Memory B cell (primary cell): ENCODE data around the gene ITGA8.
"Not testable (repeated sequence)": the region's sequence is repeated elsewhere in the genome, so short reads cannot be mapped to it uniquely, and the experiment has no call there.

Experiments
- ATAC-seq: fragments of 150-1000 bp; cut with Tn5 transposase; 2 replicates; pipeline ENCODE4 v1.10.0; 2021; ENCODE audit warnings: low read depth, mild to moderate bottlenecking, moderate library complexity
- DNase-seq, 2 donors: peaks; one replicate each; pipeline ENCODE4 v3.0.0; 2022; ENCODE audit warnings: low spot score in 2 of 2
- H3K27ac Mint-ChIP-seq: one replicate; pipeline ENCODE4 v1.8.0; 2022; ENCODE audit warnings: mild to moderate bottlenecking, moderate library complexity, mixed read lengths
- H3K27me3 Mint-ChIP-seq: one replicate; pipeline ENCODE4 v1.8.0; 2022; ENCODE audit warnings: mixed read lengths
- H3K36me3 Mint-ChIP-seq: one replicate; pipeline ENCODE4 v1.8.0; 2022; ENCODE audit warnings: mild to moderate bottlenecking, mixed read lengths
- H3K4me1 Mint-ChIP-seq: one replicate; pipeline ENCODE4 v1.8.0; 2022; ENCODE audit warnings: mixed read lengths
- H3K4me3 Mint-ChIP-seq: one replicate; pipeline ENCODE4 v1.8.0; 2022; ENCODE audit warnings: mild to moderate bottlenecking, moderate library complexity, mixed read lengths
- H3K9me3 Mint-ChIP-seq: one replicate; pipeline ENCODE4 v1.8.0; 2022; ENCODE audit warnings: mixed read lengths

ITGA8 gene

DNA sequence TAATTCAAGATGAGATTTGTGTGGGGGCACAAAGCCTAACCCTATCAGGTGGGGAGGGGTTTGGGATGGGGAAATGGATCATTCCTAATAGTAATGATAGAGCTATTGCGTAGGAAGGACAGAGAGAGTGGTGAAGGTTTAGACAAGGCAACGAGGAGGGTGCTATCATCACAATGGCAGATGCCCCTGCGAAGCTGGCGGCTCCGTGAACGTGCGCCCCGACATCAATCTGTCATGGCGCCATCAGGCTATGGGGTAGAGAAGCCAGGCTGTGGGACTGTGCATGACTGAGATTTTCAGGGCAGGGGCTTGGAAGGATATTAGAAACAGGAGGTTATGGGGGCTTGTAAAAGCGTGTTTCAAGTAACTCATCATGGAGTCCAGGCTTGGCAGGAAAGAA, 157.6 kb downstream of the ITGA8 start:
- no peak for DNase-seq
- no peaks in the 10 kb centered on the region for H3K36me3 Mint-ChIP-seq
- H3K4me1 Mint-ChIP-seq: no peaks in the 10 kb centered on the region
- H3K4me3 Mint-ChIP-seq: no peak overlapping the region
- peaks cover 6% of the 10 kb centered on the region for H3K9me3 Mint-ChIP-seq
- no peak overlapping the region for H3K27ac Mint-ChIP-seq
- no peak for ATAC-seq
- H3K27me3 Mint-ChIP-seq: peaks cover 4% of the 10 kb centered on the region

DNA sequence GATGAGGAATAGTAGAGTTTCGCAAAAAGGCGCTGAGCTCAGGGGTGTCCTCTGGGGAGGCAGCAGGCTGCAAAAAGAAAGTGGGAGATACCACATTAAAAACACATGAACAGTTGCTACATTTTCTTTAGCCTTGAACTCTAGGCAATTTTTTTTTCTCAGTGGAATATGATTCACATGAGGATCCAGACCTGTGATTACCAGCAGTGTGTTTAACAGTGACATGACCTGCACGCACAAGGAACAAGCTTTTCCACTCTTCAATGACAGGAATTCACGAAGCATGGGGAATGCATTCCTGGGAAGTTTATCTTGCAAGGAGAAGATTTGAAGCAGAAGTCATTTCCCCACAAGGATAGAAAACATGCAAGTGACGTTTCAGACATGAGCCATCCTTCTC, 161.6 kb downstream of the ITGA8 start:
- Mint-ChIP-seq H3K27me3 (peaks cover 2% of the 10 kb centered on the region), H3K4me1 (no peaks in the 10 kb centered on the region), H3K4me3 (no peak overlapping the region), H3K36me3 (no peaks in the 10 kb centered on the region), H3K9me3 (peaks cover 10% of the 10 kb centered on the region), H3K27ac (no peak overlapping the region)
- ATAC-seq (no peak), DNase-seq (no peak)

DNA sequence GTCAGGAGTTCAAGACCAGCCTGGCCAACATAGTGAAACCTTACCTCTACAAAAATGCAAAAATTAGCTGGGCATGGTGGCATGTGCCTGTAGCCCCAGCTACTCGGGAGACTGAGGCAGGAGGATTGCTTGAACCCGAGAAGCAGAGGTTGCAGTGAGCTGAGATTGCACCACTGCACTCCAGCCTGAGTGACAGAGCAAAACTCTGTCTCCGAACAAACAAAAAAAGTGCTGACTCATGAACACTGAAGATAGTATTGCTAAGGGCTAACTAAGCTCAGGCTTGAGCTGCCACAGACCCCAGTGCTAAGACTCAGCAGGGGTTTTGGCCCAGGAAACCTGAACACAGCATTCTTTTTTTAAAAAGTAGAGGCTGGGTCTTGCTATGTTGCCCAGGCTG, 162.6 kb downstream of the ITGA8 start:
- not testable (repeated sequence) for ATAC-seq, H3K27ac Mint-ChIP-seq, DNase-seq, H3K9me3 Mint-ChIP-seq, H3K27me3 Mint-ChIP-seq, H3K36me3 Mint-ChIP-seq, H3K4me1 Mint-ChIP-seq, H3K4me3 Mint-ChIP-seq

DNA sequence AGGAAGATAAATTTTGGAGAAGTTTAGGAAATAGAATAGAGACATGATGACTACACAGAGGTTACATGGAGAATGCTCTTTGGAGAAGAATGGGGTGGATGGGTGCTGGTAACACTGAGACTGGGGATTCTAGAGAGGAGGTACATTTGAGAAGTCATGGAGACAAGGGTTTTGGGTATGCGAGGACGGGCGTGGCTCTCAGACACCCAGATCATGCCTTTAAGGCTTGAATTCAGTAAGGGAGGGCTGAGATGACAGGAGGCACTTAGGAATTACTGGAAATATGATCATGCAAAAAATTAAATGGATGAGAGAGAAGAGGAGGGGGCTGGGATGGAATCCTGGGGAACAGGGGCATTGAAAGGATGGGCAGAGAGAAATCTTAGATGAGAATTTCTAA, 168.8 kb downstream of the ITGA8 start:
- Mint-ChIP-seq H3K27ac (no peak overlapping the region), H3K4me3 (no peak overlapping the region), H3K36me3 (no peaks in the 10 kb centered on the region), H3K4me1 (no peaks in the 10 kb centered on the region), H3K27me3 (no peaks in the 10 kb centered on the region), H3K9me3 (peaks cover 14% of the 10 kb centered on the region)
- ATAC-seq (no peak), DNase-seq (no peak)

GRCh38 chr10:15548331-15548730, 171.4 kb downstream of the ITGA8 start:
- ATAC-seq: no peak
- no peaks in the 10 kb centered on the region for H3K27me3 Mint-ChIP-seq
- H3K27ac Mint-ChIP-seq: no peak overlapping the region
- no peak for DNase-seq
- no peak overlapping the region for H3K4me3 Mint-ChIP-seq
- H3K36me3 Mint-ChIP-seq: no peaks in the 10 kb centered on the region
- H3K9me3 Mint-ChIP-seq: peaks cover 16% of the 10 kb centered on the region
- no peaks in the 10 kb centered on the region for H3K4me1 Mint-ChIP-seq

DNA sequence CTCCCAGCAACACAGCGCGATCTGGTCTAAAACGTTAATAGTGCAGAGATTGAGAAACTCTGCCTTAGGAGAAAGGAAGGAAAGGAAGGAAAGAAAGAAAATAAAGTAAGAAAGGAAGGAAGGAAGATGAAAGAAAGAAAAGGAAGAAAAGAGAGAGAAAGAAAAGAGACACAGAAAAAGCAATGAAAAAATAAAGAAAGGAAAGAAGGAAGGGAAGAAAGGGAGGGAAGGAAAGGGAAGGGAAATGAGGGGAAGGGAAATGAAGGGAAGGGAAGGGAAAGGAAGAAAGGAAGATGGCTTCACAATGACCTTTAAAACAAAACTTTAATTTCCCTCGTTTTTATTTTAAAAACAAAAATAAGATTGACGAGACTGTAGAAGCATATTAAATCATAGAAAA, 173.1 kb downstream of the ITGA8 start:
- H3K27ac Mint-ChIP-seq: no peak overlapping the region
- no peak overlapping the region for H3K4me3 Mint-ChIP-seq
- ATAC-seq: no peak
- no peaks in the 10 kb centered on the region for H3K4me1 Mint-ChIP-seq
- H3K36me3 Mint-ChIP-seq: no peaks in the 10 kb centered on the region
- peaks cover 16% of the 10 kb centered on the region for H3K9me3 Mint-ChIP-seq
- H3K27me3 Mint-ChIP-seq: no peaks in the 10 kb centered on the region
- no peak for DNase-seq

DNA sequence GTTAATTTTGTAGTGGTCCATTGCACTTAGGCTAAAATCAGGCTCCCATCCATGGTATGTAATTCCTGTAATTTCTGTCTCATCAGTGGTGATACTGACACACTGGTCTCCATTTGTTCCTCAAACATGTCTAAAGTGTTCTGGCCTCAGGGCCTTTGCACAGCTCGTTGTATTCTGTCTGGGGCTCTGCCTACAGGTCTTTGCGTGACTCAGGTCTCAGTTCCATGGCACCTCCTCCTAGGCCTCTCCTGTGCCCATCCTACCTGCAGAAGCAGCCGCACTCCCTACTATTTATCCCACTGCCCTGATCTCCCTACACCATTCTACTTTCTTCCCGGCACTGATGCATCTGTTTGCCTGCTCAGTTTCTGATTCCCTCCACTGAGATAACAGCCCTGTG, 173.8 kb downstream of the ITGA8 start:
- Mint-ChIP-seq H3K4me3 (no peak overlapping the region), H3K36me3 (no peaks in the 10 kb centered on the region), H3K4me1 (no peaks in the 10 kb centered on the region), H3K9me3 (peaks cover 13% of the 10 kb centered on the region), H3K27ac (no peak overlapping the region), H3K27me3 (no peaks in the 10 kb centered on the region)
- DNase-seq: no peak
- ATAC-seq: no peak

DNA sequence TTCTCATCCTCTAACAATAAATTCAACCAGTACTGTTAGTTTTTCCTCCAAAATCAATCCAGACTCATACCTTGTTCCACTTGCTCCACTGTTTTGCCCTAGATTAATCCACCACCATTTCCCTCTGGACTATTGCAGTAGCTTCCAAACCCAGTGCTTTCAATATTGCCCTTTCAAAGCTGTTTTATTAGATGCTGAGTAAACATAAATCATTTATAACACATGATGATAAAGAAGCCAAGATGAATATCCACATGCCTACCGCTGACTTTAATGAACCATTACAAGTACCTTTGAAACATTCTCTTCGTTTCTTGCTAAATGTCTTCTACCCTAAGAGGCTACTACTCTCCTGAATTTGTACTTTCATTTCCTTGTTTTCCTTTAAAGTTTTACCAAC, 174.5 kb downstream of the ITGA8 start:
- Mint-ChIP-seq H3K4me3 (no peak overlapping the region), H3K36me3 (no peaks in the 10 kb centered on the region), H3K4me1 (no peaks in the 10 kb centered on the region), H3K9me3 (peaks cover 8% of the 10 kb centered on the region), H3K27ac (no peak overlapping the region), H3K27me3 (no peaks in the 10 kb centered on the region)
- DNase-seq (no peak), ATAC-seq (no peak)

DNA sequence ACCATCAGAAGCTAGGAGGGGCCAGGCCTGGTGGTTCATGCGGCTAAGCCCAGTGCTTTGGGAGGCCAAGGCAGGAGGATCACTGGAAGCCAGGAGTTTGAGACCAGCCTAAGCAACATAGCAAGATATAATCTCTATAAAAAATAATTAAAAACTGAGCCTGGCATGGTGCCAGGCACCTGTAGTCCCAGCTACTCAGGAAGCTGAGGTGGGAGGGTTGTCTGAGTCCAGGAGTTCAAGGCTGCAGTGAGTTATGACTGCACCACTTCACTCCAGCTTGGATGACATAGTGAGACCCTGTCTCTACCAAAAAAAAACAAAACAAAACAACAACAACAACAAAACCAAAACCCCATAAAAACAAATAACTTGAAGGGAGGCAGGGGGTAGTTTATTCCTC, 175.7 kb downstream of the ITGA8 start:
- ATAC-seq (no peak), DNase-seq (no peak)
- Mint-ChIP-seq H3K27me3 (no peaks in the 10 kb centered on the region), H3K9me3 (peaks cover 13% of the 10 kb centered on the region), H3K4me1 (no peaks in the 10 kb centered on the region), H3K36me3 (no peaks in the 10 kb centered on the region), H3K27ac (no peak overlapping the region), H3K4me3 (no peak overlapping the region)

GRCh38 chr10:15542817-15543216, 176.9 kb downstream of the ITGA8 start:
- H3K4me3 Mint-ChIP-seq: no peak overlapping the region
- DNase-seq (no peak), ATAC-seq (no peak)
- no peak overlapping the region for H3K27ac Mint-ChIP-seq
- H3K9me3 Mint-ChIP-seq: peaks cover 13% of the 10 kb centered on the region
- no peaks in the 10 kb centered on the region for H3K27me3 Mint-ChIP-seq
- no peaks in the 10 kb centered on the region for H3K4me1 Mint-ChIP-seq
- H3K36me3 Mint-ChIP-seq: no peaks in the 10 kb centered on the region

GRCh38 chr10:15541376-15541775, 178.3 kb downstream of the ITGA8 start:
- H3K27ac Mint-ChIP-seq: no peak overlapping the region
- H3K9me3 Mint-ChIP-seq: peaks cover 10% of the 10 kb centered on the region
- H3K4me3 Mint-ChIP-seq: no peak overlapping the region
- H3K36me3 Mint-ChIP-seq: no peaks in the 10 kb centered on the region
- ATAC-seq: no peak
- no peak for DNase-seq
- H3K27me3 Mint-ChIP-seq: no peaks in the 10 kb centered on the region
- no peaks in the 10 kb centered on the region for H3K4me1 Mint-ChIP-seq

DNA sequence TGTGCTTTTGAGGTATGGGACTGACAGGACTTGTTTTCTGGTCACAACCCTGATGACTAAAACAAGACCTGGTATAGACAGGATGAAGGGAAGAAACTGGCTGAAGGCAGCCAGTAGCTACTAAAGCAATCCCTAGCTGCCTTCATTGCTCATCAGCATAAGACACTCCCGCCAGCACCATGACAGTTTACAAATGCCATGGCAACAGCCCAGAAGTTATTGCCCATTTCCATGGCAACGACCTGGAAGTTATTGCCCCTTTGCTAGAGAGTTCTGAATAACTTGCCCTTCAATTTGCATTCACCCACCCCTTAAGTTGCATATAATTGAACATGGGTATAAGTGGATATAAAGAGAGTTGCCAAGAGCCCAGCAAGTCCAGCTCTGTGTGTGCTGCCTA, 179.0 kb downstream of the ITGA8 start:
- H3K36me3 Mint-ChIP-seq: no peaks in the 10 kb centered on the region
- no peaks in the 10 kb centered on the region for H3K27me3 Mint-ChIP-seq
- no peak for DNase-seq
- no peak for ATAC-seq
- H3K4me3 Mint-ChIP-seq: no peak overlapping the region
- H3K4me1 Mint-ChIP-seq: no peaks in the 10 kb centered on the region
- no peak overlapping the region for H3K27ac Mint-ChIP-seq
- peaks cover 10% of the 10 kb centered on the region for H3K9me3 Mint-ChIP-seq

GRCh38 chr10:15539262-15539661, 180.5 kb downstream of the ITGA8 start:
- H3K27ac Mint-ChIP-seq: no peak overlapping the region
- DNase-seq: no peak
- H3K4me1 Mint-ChIP-seq: no peaks in the 10 kb centered on the region
- peaks cover 8% of the 10 kb centered on the region for H3K9me3 Mint-ChIP-seq
- H3K27me3 Mint-ChIP-seq: no peaks in the 10 kb centered on the region
- no peak for ATAC-seq
- no peaks in the 10 kb centered on the region for H3K36me3 Mint-ChIP-seq
- H3K4me3 Mint-ChIP-seq: no peak overlapping the region

- H3K36me3 Mint-ChIP-seq, H3K4me3 Mint-ChIP-seq, H3K27me3 Mint-ChIP-seq, DNase-seq, H3K9me3 Mint-ChIP-seq, H3K4me1 Mint-ChIP-seq, H3K27ac Mint-ChIP-seq, ATAC-seq: not testable (repeated sequence)
Observed at GRCh38 chr10:15534928-15535538, 184.7 kb downstream of the ITGA8 start.

DNA sequence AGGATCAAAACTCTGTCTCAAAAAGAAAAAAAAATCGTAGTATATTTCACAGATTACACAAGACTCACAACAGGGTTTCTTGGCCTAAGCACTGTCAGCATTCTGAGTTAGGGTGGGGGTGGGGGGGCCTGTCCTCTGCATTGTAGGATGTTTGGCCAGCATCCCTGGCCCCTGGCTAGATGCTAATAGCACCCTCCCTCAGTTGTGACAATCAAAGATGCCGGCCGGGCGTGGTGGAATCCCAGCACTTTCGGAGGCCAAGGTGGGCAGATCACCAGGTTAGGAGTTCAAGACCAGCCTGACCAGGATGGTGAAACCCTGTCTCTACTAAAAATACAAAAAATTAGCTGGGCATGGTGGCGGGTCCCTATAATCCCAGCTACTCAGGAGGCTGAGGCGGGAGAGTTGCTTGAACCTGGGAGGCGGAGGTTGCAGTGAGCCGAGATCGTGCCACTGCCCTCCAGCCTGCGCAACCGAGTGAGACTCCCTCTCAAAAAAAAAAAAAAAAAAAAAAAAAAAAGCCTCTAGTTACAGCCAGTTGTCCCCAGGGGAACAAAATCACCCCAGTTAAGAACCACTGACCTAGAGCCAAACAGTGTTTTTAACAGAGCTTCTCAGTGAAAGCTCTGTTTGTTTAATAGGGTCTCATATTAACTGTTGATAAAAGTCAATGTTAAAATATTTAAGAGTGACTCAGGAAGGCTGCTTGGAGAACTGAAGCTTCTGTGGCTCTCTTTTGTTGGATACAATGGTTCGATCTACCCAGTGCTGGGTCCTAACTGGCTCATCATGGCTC, 187.6 kb downstream of the ITGA8 start:
- H3K27ac Mint-ChIP-seq: no peak overlapping the region
- no peak overlapping the region for H3K4me3 Mint-ChIP-seq
- H3K36me3 Mint-ChIP-seq: no peaks in the 10 kb centered on the region
- ATAC-seq: no peak
- H3K27me3 Mint-ChIP-seq: peaks cover 2% of the 10 kb centered on the region
- H3K4me1 Mint-ChIP-seq: no peaks in the 10 kb centered on the region
- H3K9me3 Mint-ChIP-seq: peaks cover 2% of the 10 kb centered on the region
- DNase-seq: no peak
